ENCODE measurements around the gene FGF18. TPM values are rescaled to one million over a fixed set of nuclear protein-coding genes. Genes with fewer than 3 reads are reported as not detected.

The FGF18 gene
- total and polyA plus RNA-seq, 10 of the 15 experiments (the other 5 are each of a cell fraction or from before 2014, with no cell fraction given): 0.03 to 0.10 (median 0.06) TPM; not detected in 5

DNA sequence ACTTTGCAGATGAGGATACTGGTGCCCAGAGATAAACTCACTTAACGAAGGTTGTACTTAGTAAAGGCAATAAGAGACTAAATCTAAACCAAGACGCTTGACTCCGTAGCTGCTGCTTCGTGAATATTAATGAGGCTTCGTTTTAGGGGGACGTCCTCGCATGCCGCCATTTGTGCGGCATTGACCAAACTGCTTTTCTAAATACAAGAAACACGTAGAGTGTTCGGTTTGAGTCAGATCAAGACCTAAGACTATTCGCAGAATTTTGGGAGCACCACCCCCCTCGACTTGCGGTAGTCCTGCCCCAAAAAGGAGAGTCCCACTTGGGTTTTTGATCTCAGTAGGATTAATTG lies 30.7 kb upstream of the FGF18 start (continued):
- TF ChIP-seq BHLHE40 (IDR thresholded peaks at IDR 0.05; ENCODE audit: borderline replicate concordance in 1 of 2, low read depth in 2 of 2, low read length in 1 of 2) (no peak), MEF2A (IDR thresholded peaks at IDR 0.05; ENCODE audit: insufficient read depth, low read depth, low read length) (no peak), TCF3 (IDR thresholded peaks at IDR 0.05; ENCODE audit: borderline replicate concordance, insufficient read depth, low read depth, low read length) (no peak), FOXK2 (IDR thresholded peaks at IDR 0.05) (no peak), ESRRA (IDR thresholded peaks at IDR 0.05; ENCODE audit: low read length) (no peak), BMI1 (IDR thresholded peaks at IDR 0.05; ENCODE audit: borderline replicate concordance) (0 out of 2 replicates have a peak, but pooled peaks have one; percentile 4), RCOR1 (conservative IDR thresholded peaks at IDR 0.05; ENCODE audit: low read depth, low read length) (no peak), SREBF2 (IDR thresholded peaks at IDR 0.05; ENCODE audit: low read length) (no peak), GABPA (IDR thresholded peaks at IDR 0.05; ENCODE audit: low read depth) (no peak), CBFB (IDR thresholded peaks at IDR 0.05; ENCODE audit: low read depth) (peak; percentile 40; the same call in 1 of the 2 replicates), NR2C1 (IDR thresholded peaks at IDR 0.05) (no peak), RUNX3 (IDR thresholded peaks at IDR 0.05; ENCODE audit: low read length) (no peak), WRNIP1 (IDR thresholded peaks at IDR 0.05; ENCODE audit: borderline replicate concordance, low read depth, low read length) (no peak; the same call in 1 of the 2 replicates), NRF1 (conservative IDR thresholded peaks at IDR 0.05; ENCODE audit: low read depth, low read length) (no peak), FOS (IDR thresholded peaks at IDR 0.05; ENCODE audit: borderline replicate concordance, extremely low read depth, insufficient read length) (no peak), ZNF24 (IDR thresholded peaks at IDR 0.05) (no peak), IKZF2 (IDR thresholded peaks at IDR 0.05) (no peak), RELA (IDR thresholded peaks at IDR 0.05; ENCODE audit: borderline replicate concordance, partially characterized antibody) (no peak), ZNF207 (IDR thresholded peaks at IDR 0.05; ENCODE audit: borderline replicate concordance) (0 out of 2 replicates have a peak, but pooled peaks have one; percentile 5), PAX8 (IDR thresholded peaks at IDR 0.05) (no peak)
- TF ChIP-seq, protein P1, sequence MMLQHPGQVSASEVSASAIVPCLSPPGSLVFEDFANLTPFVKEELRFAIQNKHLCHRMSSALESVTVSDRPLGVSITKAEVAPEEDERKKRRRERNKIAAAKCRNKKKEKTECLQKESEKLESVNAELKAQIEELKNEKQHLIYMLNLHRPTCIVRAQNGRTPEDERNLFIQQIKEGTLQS (IDR thresholded peaks at IDR 0.05; ENCODE audit: borderline replicate concordance, extremely low read depth, low read depth, low read length): no peak
- TF ChIP-seq, protein P2, sequence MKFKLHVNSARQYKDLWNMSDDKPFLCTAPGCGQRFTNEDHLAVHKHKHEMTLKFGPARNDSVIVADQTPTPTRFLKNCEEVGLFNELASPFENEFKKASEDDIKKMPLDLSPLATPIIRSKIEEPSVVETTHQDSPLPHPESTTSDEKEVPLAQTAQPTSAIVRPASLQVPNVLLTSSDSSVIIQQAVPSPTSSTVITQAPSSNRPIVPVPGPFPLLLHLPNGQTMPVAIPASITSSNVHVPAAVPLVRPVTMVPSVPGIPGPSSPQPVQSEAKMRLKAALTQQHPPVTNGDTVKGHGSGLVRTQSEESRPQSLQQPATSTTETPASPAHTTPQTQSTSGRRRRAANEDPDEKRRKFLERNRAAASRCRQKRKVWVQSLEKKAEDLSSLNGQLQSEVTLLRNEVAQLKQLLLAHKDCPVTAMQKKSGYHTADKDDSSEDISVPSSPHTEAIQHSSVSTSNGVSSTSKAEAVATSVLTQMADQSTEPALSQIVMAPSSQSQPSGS (IDR thresholded peaks at IDR 0.05; ENCODE audit: low read length): no peak; the same call in 1 of the 2 replicates
- TF ChIP-seq, protein P3, sequence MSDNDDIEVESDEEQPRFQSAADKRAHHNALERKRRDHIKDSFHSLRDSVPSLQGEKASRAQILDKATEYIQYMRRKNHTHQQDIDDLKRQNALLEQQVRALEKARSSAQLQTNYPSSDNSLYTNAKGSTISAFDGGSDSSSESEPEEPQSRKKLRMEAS (IDR thresholded peaks at IDR 0.05; ENCODE audit: low read depth, low read length): no peak
- TF ChIP-seq, protein P4, sequence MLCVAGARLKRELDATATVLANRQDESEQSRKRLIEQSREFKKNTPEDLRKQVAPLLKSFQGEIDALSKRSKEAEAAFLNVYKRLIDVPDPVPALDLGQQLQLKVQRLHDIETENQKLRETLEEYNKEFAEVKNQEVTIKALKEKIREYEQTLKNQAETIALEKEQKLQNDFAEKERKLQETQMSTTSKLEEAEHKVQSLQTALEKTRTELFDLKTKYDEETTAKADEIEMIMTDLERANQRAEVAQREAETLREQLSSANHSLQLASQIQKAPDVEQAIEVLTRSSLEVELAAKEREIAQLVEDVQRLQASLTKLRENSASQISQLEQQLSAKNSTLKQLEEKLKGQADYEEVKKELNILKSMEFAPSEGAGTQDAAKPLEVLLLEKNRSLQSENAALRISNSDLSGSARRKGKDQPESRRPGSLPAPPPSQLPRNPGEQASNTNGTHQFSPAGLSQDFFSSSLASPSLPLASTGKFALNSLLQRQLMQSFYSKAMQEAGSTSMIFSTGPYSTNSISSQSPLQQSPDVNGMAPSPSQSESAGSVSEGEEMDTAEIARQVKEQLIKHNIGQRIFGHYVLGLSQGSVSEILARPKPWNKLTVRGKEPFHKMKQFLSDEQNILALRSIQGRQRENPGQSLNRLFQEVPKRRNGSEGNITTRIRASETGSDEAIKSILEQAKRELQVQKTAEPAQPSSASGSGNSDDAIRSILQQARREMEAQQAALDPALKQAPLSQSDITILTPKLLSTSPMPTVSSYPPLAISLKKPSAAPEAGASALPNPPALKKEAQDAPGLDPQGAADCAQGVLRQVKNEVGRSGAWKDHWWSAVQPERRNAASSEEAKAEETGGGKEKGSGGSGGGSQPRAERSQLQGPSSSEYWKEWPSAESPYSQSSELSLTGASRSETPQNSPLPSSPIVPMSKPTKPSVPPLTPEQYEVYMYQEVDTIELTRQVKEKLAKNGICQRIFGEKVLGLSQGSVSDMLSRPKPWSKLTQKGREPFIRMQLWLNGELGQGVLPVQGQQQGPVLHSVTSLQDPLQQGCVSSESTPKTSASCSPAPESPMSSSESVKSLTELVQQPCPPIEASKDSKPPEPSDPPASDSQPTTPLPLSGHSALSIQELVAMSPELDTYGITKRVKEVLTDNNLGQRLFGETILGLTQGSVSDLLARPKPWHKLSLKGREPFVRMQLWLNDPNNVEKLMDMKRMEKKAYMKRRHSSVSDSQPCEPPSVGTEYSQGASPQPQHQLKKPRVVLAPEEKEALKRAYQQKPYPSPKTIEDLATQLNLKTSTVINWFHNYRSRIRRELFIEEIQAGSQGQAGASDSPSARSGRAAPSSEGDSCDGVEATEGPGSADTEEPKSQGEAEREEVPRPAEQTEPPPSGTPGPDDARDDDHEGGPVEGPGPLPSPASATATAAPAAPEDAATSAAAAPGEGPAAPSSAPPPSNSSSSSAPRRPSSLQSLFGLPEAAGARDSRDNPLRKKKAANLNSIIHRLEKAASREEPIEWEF (IDR thresholded peaks at IDR 0.05; ENCODE audit: insufficient replicate concordance, low read depth, low read length): no peak
